ENCODE data around the gene PID1. TPM values are rescaled to one million over a fixed set of nuclear protein-coding genes. Genes with fewer than 3 reads are reported as not detected.

PID1 gene
- total RNA-seq, 4 donors from 2014 or later: 33.1 to 48.6 (median 39.7) TPM

DNA sequence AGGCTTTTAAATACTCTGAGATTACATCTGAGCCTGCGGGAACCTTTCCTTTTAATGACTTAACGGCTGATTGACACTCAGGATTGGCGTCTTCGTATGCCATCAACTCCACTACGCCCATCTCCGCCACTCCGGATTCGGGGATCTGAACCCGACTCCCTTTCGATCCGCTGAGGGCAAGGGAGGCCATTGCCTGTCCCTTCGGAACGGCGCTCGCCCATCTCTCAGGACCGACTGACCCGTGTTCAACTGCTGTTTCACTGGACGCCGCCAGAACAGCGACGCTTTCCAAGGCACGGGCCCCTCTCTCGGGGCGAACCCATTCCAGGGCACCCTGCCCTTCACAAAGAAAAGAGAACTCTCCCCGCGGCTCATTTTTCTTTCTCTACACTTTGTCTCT, 90.4 kb downstream of the PID1 start:
- Histone ChIP-seq H3K36me3 (no peaks in the 10 kb centered on the region), H3K27me3 (no peaks in the 10 kb centered on the region), H3K27ac (no peak overlapping the region), H3K4me1 (peaks cover 0 to 9% (median 2%) of the 10 kb centered on the region in 4 donors), H3K4me3 (no peak overlapping the region), H3K9me3 (no peaks in the 10 kb centered on the region)
- TF ChIP-seq EP300 (IDR thresholded peaks at IDR 0.05): no peak
- no peak for TF ChIP-seq POLR2A (IDR thresholded peaks at IDR 0.05)
- TF ChIP-seq, protein P1, sequence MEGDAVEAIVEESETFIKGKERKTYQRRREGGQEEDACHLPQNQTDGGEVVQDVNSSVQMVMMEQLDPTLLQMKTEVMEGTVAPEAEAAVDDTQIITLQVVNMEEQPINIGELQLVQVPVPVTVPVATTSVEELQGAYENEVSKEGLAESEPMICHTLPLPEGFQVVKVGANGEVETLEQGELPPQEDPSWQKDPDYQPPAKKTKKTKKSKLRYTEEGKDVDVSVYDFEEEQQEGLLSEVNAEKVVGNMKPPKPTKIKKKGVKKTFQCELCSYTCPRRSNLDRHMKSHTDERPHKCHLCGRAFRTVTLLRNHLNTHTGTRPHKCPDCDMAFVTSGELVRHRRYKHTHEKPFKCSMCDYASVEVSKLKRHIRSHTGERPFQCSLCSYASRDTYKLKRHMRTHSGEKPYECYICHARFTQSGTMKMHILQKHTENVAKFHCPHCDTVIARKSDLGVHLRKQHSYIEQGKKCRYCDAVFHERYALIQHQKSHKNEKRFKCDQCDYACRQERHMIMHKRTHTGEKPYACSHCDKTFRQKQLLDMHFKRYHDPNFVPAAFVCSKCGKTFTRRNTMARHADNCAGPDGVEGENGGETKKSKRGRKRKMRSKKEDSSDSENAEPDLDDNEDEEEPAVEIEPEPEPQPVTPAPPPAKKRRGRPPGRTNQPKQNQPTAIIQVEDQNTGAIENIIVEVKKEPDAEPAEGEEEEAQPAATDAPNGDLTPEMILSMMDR (IDR thresholded peaks at IDR 0.05): no peak
- 94 to 96% methylated on average over 26 of the region's 26 CpGs for WGBS, 2 donors
- DNase-seq (ENCODE audit: low spot score in 2 of 2): no peak

DNA sequence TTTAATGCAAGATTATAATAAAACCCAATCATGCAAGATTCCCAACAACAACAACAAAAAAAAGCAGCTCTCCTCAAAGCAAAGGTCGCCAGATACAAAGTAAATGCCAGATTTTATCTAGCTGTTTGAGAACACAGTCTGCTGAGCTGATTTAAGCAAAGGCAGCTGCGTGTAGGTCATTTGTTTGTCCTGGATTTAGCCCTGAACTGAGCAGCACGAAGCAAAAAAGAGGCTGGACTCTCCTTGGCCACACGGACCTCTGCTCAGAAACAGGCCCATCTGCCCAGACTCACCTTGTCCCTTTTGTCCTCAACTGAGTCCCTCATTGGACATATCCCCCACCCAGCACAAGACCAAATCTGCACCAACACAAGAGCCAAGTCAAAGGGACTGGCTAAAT, 91.5 kb downstream of the PID1 start:
- H3K4me3 ChIP-seq: no peak overlapping the region

DNA sequence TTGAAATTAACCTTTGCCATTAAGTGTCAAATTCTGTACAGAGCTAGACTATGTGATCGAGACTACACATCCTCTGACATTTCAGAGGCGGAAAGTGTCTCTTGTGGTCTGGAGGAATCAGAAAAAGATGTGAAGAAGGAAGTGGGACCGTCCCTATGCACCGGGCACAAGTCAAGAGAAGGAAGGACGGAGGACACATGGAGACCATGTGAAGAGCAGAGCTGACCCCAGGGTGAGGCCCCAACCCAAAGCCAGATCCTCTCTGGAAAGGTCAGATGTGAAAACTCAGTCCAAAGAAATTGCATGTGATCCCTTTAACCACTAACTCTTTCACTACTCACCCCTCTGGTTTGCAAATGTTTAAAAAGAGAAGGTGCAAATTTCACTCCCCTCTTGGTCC, 92.4 kb downstream of the PID1 start:
- Histone ChIP-seq H3K4me3 (no peak overlapping the region), H3K36me3 (no peaks in the 10 kb centered on the region), H3K4me1 (peaks cover 0 to 9% (median 2%) of the 10 kb centered on the region in 4 donors), H3K27ac (no peak overlapping the region), H3K27me3 (no peaks in the 10 kb centered on the region), H3K9me3 (peaks cover 0 to 2% (median 0%) of the 10 kb centered on the region in 4 donors)
- WGBS, 2 donors: 64 to 75% methylated on average over 5 of the region's 5 CpGs
- DNase-seq (ENCODE audit: low spot score in 2 of 2): no peak
- TF ChIP-seq EP300 (IDR thresholded peaks at IDR 0.05) (no peak), POLR2A (IDR thresholded peaks at IDR 0.05) (no peak)
- TF ChIP-seq, protein P1 (IDR thresholded peaks at IDR 0.05): no peak

More for the DNA sequence above, 91.5 kb downstream of the PID1 start:
- peaks cover 0 to 9% (median 2%) of the 10 kb centered on the region in 4 donors for H3K4me1 ChIP-seq
- no peaks in the 10 kb centered on the region for H3K36me3 ChIP-seq
- no peak for TF ChIP-seq EP300 (IDR thresholded peaks at IDR 0.05)
- TF ChIP-seq, protein P1 (IDR thresholded peaks at IDR 0.05): no peak
- no peak for TF ChIP-seq POLR2A (IDR thresholded peaks at IDR 0.05)
- no peaks in the 10 kb centered on the region for H3K27me3 ChIP-seq
- peaks cover 0 to 2% (median 0%) of the 10 kb centered on the region in 4 donors for H3K9me3 ChIP-seq
- 43 to 52% methylated on average over 4 of the region's 4 CpGs for WGBS, 2 donors
- DNase-seq (ENCODE audit: low spot score in 2 of 2): no peak
- peak overlapping the region in 1 of 4 donors; percentile 34 for H3K27ac ChIP-seq

DNA sequence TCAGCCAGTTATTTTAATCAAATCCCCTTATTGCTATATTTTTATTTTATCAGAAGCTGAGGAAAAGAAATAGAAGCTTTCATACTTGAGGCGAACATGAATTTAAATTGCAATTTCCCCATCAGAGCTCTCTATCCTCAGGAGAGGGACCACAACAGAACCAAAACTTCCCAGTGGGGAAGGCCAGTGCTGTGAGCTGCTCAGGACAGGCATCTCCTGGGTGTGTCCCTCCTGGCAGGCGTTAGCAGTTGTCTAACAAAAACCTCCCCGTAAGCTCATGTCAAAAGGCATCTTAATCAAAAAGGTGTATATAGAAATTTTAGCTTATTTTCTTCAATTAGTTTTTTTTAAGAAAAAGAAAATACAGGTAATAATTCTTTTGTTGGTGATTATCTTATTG, 93.0 kb downstream of the PID1 start:
- no peak overlapping the region for H3K27ac ChIP-seq
- DNase-seq (ENCODE audit: low spot score in 2 of 2): no peak
- TF ChIP-seq, protein P1 (IDR thresholded peaks at IDR 0.05): no peak
- TF ChIP-seq POLR2A (IDR thresholded peaks at IDR 0.05): no peak
- peaks cover 0 to 9% (median 2%) of the 10 kb centered on the region in 4 donors for H3K4me1 ChIP-seq
- peaks cover 0 to 2% (median 0%) of the 10 kb centered on the region in 4 donors for H3K9me3 ChIP-seq
- H3K4me3 ChIP-seq: no peak overlapping the region
- H3K27me3 ChIP-seq: no peaks in the 10 kb centered on the region
- WGBS, 2 donors: 69 to 78% methylated on average over 3 of the region's 3 CpGs
- H3K36me3 ChIP-seq: no peaks in the 10 kb centered on the region

DNA sequence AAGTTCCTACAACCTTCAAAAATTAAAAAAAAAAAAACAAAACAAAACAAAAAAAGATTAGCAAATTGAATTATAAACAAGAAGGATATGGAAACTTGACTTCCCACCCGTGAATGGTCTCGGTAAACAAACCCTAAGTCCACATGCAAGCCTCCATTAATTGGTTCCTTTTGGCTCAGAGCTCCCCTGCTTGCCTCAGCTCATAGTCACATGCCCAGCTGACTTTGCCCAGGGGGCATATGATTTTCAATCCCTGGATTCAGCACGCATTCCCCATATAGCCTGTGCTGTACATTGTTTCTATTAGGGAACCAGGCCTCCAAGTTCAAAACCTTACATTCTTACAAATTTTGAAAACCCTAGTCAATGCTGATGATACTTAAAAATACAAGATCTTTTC, 95.0 kb downstream of the PID1 start:
- no peak for DNase-seq (ENCODE audit: low spot score in 2 of 2)
- Histone ChIP-seq H3K9me3 (peaks cover 0 to 7% (median 0%) of the 10 kb centered on the region in 4 donors), H3K27me3 (no peaks in the 10 kb centered on the region), H3K27ac (no peak overlapping the region), H3K4me3 (no peak overlapping the region), H3K36me3 (no peaks in the 10 kb centered on the region), H3K4me1 (peaks cover 0 to 9% (median 2%) of the 10 kb centered on the region in 4 donors)
- 43 to 53% methylated on average over 3 of the region's 3 CpGs for WGBS, 2 donors
- no peak for TF ChIP-seq POLR2A (IDR thresholded peaks at IDR 0.05)
- TF ChIP-seq, protein P1 (IDR thresholded peaks at IDR 0.05): no peak
- TF ChIP-seq EP300 (IDR thresholded peaks at IDR 0.05): no peak
